GM10847 (cell line): ENCODE results near the gene GBA2.
A peak's percentile ranks its signal among the peaks of the same experiment; 100 is the strongest.

ENCODE experiments used
- POLR2A ChIP-seq: IDR thresholded peaks from 2 replicates; pipeline ENCODE4 v1.6.1; 2011; ENCODE audit not compliant: insufficient read length; ENCODE audit errors: extremely low read depth

Gene GBA2

DNA sequence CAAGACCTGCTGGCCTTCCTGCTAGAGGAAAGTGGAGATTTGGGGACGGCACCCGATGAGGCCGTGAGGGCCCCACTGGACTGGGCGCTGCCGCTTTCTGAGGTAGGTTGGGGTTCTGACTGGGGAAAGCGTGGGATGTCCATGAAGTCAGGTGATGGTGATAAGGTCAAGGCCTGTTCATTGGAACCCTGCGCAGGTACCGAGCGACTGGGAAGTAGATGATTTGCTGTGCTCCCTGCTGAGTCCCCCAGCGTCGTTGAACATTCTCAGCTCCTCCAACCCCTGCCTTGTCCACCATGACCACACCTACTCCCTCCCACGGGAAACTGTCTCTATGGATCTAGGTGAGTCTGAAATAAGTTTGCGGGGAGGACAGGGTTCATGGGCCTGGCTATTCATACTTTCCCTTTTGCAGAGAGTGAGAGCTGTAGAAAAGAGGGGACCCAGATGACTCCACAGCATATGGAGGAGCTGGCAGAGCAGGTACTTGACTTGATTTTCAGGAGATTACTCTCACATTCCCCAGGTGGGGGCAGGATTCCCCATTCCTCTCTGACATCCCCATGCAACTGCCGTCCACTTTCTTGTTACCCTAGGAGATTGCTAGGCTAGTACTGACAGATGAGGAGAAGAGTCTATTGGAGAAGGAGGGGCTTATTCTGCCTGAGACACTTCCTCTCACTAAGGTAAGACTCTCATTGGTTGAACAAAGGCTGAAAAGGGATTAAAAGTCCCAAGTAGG is 16.1 kb downstream of the GBA2 start:
- no peak for TF ChIP-seq POLR2A

DNA sequence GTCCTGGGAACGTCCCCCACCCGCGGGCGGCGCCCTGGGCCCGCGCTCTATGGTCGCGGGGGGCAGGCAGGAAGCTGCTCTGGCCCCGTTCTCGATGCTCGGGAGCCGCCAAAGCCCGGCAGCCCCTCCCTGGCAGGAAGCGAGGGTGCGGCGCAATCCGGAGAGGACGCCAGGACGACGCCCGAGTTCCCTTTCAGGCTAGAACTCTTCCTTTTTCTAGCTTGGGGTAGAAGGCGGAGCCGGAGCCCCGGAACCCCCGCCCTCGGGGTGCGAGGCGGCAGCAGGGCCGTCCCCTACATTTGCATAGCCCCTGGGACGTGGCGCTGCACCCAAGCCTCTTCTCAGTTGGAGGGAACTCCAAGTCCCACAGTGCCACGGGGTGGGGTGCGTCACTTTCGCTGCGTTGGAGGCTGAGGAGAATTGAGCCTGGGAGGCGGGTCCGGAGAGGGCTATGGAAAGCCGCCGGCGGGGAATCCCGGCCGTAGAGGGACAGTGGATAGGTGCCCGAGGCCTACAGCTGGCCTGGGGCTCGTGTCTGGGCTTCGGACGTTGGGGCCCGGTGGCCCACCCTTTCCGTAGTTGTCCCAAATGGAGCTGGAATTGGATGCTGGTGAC is 16.7 kb downstream of the GBA2 start, which contains the start of the genes CREB3 and TLN1:
CREB3 (plus strand) TSS at position 482 of the 615 bp plus-strand sequence; CDS start at position 589, 107 bp downstream.
TLN1 (minus strand) TSS at position 11 of the 615 bp plus-strand sequence. CDS start 6,501 bp downstream, outside the sequence.
- peak; percentile 81 for TF ChIP-seq POLR2A

DNA sequence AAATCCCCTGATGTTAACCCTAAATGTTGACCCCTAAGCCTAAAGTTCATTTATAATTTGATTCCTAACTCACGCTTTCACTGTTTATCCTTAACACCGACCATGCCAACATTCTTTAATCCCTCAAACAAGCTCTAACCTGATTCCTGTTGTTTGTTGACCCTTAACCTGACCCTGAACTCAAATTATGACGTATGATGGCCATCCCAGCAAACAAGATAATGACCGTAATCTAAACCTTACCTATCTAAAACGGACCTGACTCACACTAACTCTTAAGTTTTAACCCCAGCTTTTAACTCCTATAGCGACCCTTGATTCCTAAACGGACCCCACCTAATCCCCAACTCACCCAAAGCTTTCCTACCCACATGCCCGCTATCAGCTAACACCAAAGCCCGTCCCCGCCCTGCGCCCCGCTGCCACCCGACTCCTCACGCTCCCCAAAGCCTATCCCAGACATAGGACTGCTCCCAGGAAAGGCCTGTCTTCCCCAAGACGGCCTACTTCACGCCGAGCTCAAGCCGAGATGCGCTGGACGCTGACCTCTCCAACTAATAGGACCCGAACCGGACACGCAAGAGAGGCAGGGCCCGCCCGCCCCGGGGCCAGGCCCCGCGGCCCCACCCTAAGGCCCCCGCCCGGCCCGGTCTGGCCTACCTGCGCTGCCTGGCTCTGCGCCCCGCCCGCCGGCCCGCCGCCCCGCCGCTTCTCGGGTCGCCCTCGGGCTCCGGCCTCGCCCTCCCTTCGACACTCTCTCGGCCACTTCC is 17.4 kb downstream of the GBA2 start:
- no peak for TF ChIP-seq POLR2A

DNA sequence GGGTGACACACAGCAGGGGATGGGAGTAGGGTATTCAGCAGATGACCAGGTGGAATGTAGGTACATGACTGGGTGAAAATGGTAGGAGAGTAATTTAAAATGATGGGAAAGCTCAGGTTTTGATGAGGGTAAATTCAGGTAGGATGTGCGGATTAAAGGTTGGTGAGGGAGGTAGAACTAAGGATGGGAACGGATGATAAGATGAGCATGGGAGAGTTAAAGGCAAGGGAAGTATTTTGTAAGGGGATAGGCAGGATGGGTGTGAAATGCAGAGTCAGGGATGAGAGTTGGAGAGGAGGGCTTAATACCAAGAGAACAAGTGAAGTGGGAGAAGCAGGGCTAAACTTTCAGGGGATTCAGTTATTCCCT is 18.6 kb downstream of the GBA2 start:
- no peak for TF ChIP-seq POLR2A

DNA sequence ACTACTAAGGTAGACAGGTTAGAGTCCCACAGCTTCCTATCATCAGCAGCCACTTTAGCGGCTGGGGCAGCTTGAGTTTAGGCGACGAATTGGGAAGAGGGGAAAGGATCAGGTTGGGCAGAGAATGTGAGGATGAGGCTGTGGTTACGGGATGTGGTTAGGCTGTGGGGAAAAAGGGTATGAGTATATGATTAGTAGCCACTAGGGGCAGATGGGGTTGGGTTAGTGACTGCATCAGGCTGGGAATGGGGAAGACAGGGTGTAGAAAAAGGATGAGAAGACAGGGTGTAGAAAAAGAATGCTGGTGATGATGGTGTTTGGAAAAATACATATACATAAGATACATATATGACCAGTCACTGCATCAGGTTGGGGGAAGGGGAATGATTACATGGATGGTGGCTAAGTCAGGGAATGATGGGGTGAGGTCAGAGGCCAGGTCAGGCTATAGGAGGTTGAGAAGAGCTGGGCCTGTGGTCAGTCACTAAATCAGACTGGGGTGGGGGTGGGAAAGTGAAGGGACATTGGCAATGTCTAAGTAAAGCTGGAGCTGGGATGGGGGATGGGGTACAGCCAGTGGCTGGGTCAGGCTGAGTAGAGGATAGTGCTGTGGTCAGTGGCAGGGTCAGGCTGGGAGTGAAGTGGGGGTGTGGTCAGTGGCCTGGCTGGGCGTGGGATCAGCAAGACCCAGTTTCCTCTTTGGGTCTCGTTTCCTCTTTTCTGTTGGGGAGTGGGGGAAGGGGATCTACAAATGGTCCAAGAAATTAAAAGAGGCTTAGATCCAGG is 19.1 kb downstream of the GBA2 start:
- no peak for TF ChIP-seq POLR2A

DNA sequence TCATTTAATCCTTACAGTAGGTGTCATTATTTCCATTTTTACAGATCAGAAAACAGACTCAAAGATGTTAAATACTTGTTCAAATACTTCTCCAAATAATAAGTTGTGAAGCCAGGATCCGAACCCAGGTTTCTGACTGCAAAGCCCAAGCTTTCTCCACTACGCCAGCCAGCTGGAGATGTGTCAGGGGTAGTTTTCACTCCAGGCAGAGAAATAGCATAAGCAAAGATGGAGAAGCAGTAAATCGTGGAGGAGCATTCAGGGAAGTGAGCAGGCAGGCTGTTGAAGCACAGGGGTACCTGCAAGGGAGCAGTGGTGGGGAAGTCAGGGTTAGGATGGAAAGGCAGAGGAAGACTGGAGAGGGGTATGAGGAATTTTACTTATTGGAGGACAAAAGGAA is 19.9 kb downstream of the GBA2 start:
- no peak for TF ChIP-seq POLR2A

DNA sequence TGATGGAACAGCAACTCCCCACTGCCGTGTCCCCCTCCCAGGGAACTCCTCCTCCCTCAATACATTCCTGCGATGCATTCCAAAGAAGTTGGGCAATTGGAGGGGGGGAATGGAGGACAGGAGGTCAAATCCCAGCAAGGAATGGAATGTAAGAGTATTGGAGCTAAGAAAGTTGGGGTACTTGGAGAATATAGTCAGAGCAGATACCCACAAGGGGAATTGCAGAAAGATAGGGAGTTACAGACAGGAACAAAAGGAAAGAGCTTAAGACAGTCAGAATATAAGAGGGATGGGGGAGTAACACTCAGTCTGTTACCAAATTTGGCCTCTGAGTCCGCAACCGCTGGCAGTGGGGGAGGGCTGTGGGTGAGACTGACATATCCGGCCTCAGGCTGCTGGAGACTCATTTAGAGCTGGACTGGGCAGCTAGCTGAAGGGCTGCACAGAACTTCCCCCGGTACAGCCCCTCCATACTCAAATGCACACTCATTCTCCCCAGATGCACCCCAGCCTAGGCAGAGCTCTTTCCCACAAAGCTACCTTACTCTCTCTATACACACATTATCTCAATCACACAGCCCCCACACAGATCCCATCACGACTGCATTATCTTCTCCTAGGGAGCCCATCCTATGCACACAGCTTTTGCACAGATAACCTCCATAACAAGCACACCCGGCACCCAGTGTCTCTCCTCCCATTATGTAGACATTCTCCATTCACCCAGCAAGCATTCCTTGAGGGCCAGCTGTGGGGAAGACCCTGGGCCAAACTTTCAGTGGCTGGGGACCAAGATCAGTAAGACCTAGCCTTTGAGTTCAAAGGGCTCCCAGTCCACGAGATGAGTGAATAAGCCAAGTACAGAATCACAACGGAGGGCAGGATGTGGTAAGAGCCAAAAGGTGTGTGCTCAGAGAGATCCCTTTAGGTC is 20.7 kb downstream of the GBA2 start:
- TF ChIP-seq POLR2A: peak; percentile 30

DNA sequence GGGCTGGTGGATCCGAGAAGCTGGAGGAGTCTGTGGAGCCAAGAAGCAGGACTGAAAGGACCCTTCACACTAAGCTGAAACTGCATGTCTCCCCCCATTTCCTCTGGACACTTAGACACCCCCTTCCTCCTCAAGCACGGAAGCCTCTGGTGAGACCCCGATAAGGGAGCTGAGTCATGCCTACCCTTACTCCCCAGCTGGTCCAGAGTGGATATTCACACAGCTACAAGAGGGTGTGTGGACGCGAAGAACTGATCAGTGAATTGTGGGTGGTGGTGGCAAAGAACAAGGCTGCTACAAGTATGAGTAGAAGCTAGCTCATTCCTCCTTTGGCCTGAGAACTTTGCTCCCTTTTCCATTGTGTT is 21.4 kb downstream of the GBA2 start:
- no peak for TF ChIP-seq POLR2A

DNA sequence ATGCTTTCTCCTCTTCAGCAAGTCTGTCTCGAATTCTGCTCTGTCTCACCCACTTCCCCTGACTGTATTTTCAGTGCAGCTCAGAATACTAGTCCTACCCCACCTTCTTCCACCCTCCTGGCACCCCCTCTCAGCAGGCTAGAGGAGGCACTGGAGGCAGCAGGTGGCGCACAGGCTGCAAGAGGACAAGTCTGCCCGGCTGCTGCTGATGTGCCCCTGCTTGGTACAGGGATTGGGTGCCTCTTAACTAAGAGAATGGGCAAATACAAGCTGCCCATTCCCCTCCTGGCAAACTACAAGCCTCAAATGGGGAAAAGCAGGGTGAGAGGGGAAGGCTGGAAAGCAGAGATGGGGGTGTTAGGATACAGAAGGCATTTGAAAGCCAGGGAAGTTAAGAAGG is 22.1 kb downstream of the GBA2 start:
- no peak for TF ChIP-seq POLR2A

DNA sequence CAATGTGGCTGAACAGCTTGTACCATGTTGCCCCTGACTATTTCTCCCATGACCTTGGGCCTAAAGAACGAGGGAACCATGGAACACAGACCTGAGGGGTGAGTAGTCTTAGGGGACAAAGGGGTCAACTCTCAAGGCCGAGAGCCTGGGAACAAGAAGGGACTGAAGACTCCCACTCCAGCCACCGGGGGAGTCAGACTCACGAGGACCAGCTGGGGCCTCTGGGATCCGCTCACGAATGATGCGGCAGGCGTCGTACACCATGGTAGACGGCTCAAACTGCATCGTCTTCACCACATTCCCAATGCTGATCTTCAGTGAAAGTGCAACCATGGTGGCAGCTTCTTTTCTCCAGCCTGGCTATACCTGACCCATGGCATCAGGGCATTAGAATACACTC is 23.7 kb downstream of the GBA2 start:
- TF ChIP-seq POLR2A: no peak

DNA sequence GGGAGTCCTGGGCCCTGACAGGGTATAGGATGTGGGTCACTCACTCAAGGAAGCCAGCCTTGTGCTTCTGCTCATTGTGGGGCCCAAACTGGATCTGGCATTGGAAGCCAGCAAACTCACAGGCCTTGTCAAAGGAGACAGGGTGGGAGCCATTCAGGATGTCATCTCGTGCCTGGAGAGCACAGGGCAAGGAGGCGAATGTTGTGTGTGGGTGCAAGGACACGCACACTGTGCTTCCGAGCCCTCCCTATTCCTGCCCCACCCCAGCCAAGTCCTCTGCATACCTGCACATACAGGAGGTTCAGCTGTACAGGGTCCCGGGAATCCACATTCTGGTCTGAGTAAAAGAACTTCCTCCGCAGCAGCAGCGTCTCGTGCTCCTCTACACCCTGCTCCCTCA is 25.1 kb downstream of the GBA2 start:
- TF ChIP-seq POLR2A: no peak

DNA sequence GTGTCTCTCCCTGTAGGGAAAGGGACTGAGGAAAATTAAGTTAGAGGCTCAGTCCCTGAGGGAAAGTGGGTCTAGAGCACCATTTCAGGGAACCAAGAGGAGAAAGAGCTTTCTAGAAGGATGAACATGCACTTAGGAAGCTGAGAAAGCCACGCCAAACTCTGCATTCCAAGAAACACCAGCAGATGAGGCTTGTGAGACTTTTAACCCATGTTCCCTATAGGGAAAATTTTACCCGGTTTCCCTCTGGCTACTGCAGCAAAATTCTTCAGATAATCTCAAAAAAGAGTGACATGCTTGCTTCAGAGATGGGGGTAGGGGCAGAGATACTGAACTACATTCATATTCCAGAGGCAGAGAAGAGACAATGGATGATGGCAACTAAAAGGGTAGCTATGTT is 25.6 kb downstream of the GBA2 start:
- no peak for TF ChIP-seq POLR2A

DNA sequence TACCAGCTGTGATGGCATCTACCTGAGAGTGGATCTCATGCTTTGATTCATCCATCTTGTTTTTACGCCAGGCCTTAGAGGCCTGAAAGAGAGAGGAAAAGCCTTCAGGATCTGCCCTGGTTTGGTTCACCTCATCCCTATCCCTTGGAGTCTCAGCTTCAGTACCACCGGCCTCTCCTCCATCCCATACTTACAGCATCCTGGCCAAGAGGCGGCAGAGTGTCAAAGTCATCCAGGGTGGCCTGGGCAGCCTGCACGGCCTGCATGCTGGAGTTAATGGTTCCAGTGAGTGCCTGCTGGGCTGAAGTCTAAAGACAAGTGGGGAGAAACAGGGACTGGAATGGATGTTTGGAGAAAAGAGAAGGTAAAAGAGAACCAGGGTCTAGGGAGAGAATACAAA is 29.5 kb downstream of the GBA2 start:
- TF ChIP-seq POLR2A: no peak
